Activated T-cell treated with anti-CD3 and anti-CD28 coated beads for 4 hours (primary cell): ENCODE data around the gene SRBD1.
A peak's percentile ranks its signal among the peaks of the same experiment; 100 is the strongest.

Experiments
- DNase-seq: peaks from one replicate; pipeline ENCODE4 v3.0.0-alpha.2; 2020

Gene SRBD1

GRCh38 chr2:45611020-45611859, at the start of gene SRBD1:
TSS of gene SRBD1 (minus strand) at chr2:45611267. CDS start at chr2:45605441, 5,826 bp downstream.
- DNase-seq = peak; percentile 83

- DNase-seq = no peak
Measured at GRCh38 chr2:45654250-45654649, 43.2 kb upstream of the SRBD1 start.

GRCh38 chr2:45653122-45653913, 42.3 kb upstream of the SRBD1 start:
- DNase-seq = no peak

- no peak for DNase-seq
Measured at GRCh38 chr2:45652090-45653031, 41.3 kb upstream of the SRBD1 start.

GRCh38 chr2:45651415-45652089, 40.5 kb upstream of the SRBD1 start, which contains the start of gene PRKCE:
TSS of gene PRKCE (plus strand) at chr2:45651675.
- DNase-seq = peak; percentile 39

- DNase-seq = peak; percentile 96
Measured at GRCh38 chr2:45650851-45651414, 39.9 kb upstream of the SRBD1 start.

GRCh38 chr2:45649858-45650811, 39.1 kb upstream of the SRBD1 start:
- peak; percentile 51 for DNase-seq

GRCh38 chr2:45649462-45649857, 38.4 kb upstream of the SRBD1 start:
- DNase-seq = no peak

GRCh38 chr2:45648636-45649035, 37.6 kb upstream of the SRBD1 start:
- no peak for DNase-seq

GRCh38 chr2:45647986-45648520, 37.0 kb upstream of the SRBD1 start:
- DNase-seq = no peak

- no peak for DNase-seq
Measured at GRCh38 chr2:45647356-45647755, 36.3 kb upstream of the SRBD1 start.

- DNase-seq = no peak
Measured at GRCh38 chr2:45646289-45646688, 35.2 kb upstream of the SRBD1 start.

- peak; percentile 61 for DNase-seq
Measured at GRCh38 chr2:45643543-45644542, 32.8 kb upstream of the SRBD1 start.

- DNase-seq = no peak
Measured at GRCh38 chr2:45643095-45643494, 32.0 kb upstream of the SRBD1 start.

GRCh38 chr2:45640576-45640975, 29.5 kb upstream of the SRBD1 start:
- no peak for DNase-seq

GRCh38 chr2:45637440-45637839, 26.4 kb upstream of the SRBD1 start:
- no peak for DNase-seq

- no peak for DNase-seq
Measured at GRCh38 chr2:45636008-45636407, 24.9 kb upstream of the SRBD1 start.

- DNase-seq = no peak
Measured at GRCh38 chr2:45634223-45634622, 23.2 kb upstream of the SRBD1 start.

- no peak for DNase-seq
Measured at GRCh38 chr2:45631955-45632354, 20.9 kb upstream of the SRBD1 start.
